KOPT-K1 (cell line): ENCODE data around the gene SSC5D.
A peak's percentile ranks its signal among the peaks of the same experiment; 100 is the strongest.

ENCODE experiments used
- H3K27ac ChIP-seq: fragments of 200-600 bp; sonication (generic); 2 replicates; pipeline ENCODE4 v1.5.1; 2016; ENCODE audit warnings: antibody characterized with exemption, mild to moderate bottlenecking, low read depth, low read length; ENCODE audit not compliant: poor library complexity, severe bottlenecking
- H3K36me3 ChIP-seq: fragments of 200-600 bp; sonication (generic); 2 replicates; pipeline ENCODE4 v1.5.1; 2017; ENCODE audit warnings: antibody characterized with exemption, mild to moderate bottlenecking, low read length, moderate library complexity; ENCODE audit not compliant: insufficient read depth
- H3K9me3 ChIP-seq: fragments of 200-600 bp; sonication (generic); 2 replicates; pipeline ENCODE4 v1.5.1; 2017; ENCODE audit warnings: antibody characterized with exemption, low read length, mild to moderate bottlenecking; ENCODE audit not compliant: insufficient read depth, poor library complexity, severe bottlenecking

The SSC5D gene

DNA sequence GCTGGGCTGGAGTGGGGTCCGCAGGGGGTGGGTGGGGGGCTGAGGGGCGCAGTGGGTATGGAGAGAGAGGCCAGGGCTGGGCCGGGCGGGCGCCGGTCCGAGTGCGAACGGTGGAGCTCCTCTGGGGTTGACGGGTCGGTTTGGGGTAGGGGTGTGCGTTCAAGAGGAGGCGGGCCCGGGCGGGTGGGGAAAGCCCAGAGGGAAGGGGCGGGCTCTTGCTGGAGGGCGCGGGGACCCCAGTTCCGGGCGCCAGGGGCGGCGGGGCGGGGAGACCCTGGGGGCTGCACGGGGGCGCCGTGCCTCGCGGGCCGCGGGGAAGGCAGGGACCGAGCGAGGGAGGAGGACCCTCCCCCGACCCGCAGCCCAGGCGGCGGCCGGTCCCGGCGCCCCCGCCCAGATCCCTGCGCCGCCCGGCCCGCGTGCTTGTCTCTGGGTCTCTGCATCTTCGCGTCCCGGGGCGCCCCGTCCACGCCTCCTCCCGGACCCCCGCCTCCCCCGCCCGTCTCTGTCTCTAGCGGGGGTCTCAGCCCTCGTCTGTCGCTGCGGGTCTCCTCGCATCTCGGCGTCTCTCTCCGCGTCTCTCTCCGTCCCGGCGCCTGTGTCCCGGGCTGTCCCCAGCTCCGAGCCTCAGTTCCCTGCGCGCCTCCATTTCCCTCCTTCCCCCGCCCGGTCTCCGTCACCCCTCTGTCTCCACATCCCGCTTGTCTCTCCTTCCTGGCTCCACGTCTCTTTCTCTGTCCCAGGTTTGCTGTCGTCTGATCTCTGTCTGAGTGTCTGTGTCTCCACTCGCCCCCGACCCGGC lies 36.9 kb upstream of the SSC5D start:
- H3K36me3 ChIP-seq, result peaks cover 8% of the 10 kb centered on the region; the same call in 1 of the 2 replicates
- H3K27ac ChIP-seq, result no peak overlapping the region
- H3K9me3 ChIP-seq, result no peaks in the 10 kb centered on the region

DNA sequence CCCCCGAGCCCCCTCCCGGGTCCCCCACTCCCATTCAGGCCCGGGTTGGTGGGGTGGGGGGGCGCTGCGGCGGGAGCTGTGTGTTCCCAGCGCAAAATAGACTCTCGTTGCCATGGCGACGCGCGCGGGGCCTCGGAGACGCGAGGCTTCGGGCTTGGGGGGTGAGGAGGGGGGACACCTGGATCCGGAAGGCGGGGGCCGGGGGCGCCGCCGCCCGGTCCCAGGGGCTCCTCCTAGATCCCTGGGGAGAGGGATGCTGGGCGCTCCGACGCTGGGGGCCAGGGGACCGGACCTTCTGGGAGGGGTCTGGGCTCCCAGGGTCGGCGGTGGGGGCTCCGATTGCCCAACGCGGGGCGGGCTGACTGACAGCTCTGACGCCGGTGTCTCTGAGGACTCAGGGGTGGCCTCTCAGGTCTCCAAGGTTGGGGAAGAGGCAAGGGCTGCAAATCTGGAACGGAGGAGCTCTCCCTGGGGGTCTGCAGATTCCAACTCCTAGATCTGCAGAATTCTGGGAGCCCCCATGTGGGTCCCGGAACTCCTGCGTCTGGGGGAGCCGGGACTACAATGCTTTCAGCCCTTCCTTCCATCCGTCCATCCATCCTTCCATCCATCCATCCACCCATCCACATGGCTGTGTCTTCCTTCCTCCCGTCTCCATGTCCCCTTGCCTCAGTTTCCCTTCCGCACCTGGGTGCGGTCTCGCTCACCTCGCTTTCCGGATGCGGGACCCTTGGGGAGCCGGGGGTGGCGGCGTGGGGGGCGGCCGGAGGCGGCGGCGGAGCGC lies 36.1 kb upstream of the SSC5D start:
- Histone ChIP-seq H3K27ac (no peak overlapping the region), H3K36me3 (peaks cover 8% of the 10 kb centered on the region; the same call in 1 of the 2 replicates)

DNA sequence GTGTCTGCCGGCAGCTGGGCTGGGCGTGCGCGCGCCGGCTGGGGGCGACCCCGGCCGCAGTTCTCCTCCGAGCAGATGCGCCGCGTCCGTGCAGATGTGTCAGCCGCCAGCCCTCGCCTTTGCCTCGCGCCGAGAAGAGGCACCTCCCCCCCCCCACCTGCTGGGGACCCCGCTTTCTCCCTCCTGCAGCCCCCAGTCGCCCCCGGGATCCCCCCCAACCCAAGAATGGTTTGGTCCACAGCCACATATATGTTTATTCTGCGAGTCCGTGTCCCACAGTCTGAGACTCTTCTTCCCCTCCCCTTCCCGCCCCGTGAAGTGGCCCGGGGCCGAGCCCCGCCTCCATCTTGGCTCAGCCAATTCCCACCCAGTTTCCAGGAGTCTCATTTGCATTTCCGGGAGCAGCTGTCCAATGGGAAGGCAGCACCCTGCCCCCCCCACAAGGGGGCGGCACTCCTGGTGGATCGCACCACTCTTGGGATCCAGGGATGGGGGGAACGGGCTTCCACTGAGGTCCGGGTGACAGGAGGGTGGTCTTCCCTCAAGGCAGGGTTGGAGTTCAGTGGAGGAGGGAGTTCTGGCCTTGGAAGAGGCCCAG lies 35.4 kb upstream of the SSC5D start:
- H3K27ac ChIP-seq, result no peak overlapping the region

More for the DNA sequence above, 36.1 kb upstream of the SSC5D start:
- H3K9me3 ChIP-seq, result no peaks in the 10 kb centered on the region

DNA sequence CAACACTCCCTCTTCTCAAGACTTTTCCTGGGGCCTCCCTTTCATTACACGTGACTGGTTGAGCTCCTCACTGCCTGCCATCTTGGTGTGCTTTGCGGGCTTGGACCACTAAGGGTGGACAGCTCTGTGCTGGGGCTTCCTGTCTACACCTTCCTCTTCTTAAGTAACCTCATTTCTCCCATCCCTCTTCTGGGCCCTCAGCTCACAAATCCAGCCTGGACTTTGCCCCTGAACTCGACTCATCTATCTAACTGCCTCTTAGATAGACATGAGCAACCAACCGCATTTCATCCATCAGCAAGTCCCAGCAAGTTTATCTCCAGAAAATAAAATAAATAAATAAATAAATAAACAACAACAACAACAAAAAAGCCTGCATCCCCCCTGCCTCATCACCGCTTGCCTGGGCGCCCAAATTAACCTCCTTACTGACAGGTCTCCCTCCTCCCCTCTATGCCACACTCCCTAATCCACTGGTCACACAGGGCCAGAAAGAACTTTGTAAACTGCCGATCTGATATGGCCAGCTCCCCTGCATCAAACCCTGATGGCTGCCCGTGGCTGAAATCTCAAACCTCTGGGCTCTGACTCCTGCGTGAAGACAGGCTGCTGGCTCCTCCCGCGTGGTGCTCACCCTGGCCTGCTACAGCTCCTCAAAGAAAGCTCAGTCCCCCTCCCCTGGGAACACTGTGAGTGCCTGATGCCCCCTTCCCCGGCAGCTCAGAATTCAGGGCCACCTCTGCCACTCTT lies 34.5 kb upstream of the SSC5D start:
- Histone ChIP-seq H3K9me3 (no peaks in the 10 kb centered on the region), H3K27ac (no peak overlapping the region)

More for the DNA sequence above, 35.4 kb upstream of the SSC5D start:
- peaks cover 8% of the 10 kb centered on the region; the same call in 1 of the 2 replicates for H3K36me3 ChIP-seq
- H3K9me3 ChIP-seq, result no peaks in the 10 kb centered on the region

DNA sequence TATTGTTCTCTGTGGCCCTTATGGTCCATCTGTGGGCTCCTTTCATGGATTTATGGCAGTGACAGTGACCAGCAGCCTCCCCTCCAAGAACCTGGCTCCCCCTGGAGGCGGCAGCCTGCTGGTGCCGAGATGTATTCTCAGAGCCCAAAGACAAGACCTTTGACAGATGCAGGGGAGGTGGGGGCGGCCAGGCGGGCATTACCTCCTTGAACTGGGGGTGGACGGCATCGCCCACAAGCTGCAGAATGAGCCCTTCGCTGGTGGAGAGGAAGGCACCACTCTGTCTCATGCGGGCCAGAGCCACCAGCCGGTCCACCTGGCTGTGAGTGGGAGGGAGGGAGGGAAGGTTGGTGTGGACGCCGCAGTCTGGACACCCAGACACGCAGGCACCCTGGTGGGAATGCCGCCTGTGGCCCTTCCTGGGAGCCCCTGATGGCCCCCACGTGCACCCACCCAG lies 33.4 kb upstream of the SSC5D start:
- peaks cover 8% of the 10 kb centered on the region; the same call in 1 of the 2 replicates for H3K36me3 ChIP-seq
- H3K27ac ChIP-seq, result no peak overlapping the region
- no peaks in the 10 kb centered on the region for H3K9me3 ChIP-seq

More for the DNA sequence above, 34.5 kb upstream of the SSC5D start:
- peaks cover 8% of the 10 kb centered on the region; the same call in 1 of the 2 replicates for H3K36me3 ChIP-seq

DNA sequence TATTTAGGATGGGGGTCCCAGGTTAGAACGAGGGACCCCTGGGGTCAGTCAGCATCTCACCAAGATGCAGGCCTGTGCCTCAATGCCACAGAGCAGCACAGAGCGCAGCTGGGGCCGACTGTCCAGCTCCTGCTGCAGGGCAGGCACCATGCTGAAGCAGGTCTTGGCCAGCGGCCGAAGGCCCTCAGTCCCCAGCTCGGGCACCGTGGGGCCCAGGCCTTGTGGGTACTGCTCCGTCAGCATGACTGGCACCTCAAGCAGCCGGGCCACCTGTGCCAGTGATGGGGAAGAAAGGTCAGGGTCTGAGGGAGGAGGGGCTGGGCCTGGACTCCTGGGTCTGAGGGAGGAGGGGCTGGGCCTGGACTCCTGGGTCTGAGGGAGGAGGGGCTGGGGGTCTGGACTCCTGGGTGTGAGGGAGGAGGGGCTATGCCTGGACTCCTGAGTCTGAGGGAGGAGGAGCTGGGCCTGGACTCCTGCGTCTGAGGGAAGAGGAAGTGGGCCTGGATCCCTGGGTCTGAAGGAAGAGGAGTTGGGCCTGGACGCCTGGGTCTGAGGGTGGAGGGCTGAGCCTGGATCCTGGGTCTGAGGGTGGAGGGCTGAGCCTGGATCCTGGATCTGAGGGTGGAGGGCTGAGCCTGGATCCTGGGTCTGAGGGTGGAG lies 32.5 kb upstream of the SSC5D start:
- H3K9me3 ChIP-seq, result no peaks in the 10 kb centered on the region
- H3K27ac ChIP-seq, result no peak overlapping the region
- H3K36me3 ChIP-seq, result peaks cover 8% of the 10 kb centered on the region; the same call in 1 of the 2 replicates

DNA sequence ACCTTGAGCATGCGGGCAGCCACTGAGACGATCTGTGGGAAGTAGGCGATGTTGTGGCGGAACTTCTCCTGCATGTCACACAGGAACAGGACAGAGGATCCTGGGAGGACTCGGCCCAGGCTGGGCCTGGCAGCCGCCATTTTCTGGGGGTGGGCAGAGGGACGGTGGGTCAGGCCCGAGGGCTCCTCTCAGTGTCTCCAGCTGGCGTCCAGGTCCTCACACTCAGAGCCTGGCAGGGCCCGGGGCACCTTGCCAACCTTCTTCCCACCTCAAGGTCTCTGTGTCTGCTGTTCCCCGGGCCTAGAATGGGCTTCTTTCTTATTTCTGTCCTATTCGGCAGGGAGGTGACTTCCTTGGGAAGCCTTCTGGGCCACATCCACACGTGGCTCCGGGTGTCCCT lies 31.9 kb upstream of the SSC5D start:
- no peaks in the 10 kb centered on the region for H3K9me3 ChIP-seq
- H3K36me3 ChIP-seq, result peaks cover 8% of the 10 kb centered on the region; the same call in 1 of the 2 replicates

DNA sequence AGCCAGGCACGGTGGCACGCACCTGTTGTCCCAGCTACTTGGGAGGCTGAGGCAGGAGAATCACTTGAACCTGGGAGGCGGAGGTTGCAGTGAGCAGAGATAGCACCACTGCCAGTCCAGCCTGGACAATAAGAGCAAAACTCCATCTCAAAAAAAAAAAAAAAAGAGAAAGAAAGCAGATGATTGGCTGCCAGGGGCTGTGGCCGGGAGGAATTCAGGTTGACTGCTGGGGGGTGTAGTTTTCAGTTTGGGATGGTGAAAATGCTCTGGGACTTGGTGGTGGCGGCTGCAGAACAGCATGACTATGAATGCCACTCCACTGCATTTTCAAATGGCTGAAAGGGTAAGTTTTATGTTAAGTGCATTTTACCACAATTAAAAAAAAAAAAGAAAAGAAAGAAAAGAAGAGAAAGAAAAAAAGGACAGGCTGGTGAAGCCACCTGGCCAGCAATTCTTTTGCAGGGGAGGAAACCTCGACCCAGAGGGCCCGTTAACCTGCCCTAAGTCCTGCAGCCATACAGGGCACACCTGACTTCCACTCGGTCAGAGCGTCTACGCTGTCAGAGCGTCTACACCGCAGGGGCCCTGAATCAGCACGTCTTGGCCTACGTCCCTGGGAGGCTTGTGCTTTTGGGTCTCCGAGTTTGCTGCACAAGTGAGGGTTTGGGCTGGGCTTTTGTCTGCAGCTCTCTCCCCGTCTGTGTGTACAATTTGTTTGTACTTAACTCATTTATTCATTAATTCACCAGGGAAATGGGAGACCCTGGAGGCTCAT lies 30.4 kb upstream of the SSC5D start:
- H3K27ac ChIP-seq, result no peak overlapping the region

More for the DNA sequence above, 31.9 kb upstream of the SSC5D start:
- H3K27ac ChIP-seq, result no peak overlapping the region

DNA sequence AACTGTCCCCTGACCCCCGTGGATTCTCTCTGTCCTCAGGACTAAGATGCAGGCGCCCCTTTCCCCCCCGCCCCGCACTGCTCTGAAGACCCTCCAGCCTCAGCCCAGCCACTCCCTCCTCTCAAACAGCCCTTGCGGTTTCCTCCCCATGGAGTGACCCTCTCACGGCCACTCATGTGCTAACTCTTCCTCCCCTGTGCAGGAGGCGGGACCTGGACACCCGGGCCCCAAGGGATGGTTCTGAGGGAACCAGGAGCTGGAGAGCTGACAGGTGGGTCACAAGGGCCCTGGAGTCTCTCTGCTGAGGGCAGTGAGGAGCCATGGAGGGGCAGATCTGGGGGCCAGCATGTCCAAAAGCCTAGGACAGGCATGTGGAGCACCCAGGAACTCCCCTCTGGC lies 28.7 kb upstream of the SSC5D start:
- Histone ChIP-seq H3K27ac (no peak overlapping the region), H3K9me3 (no peaks in the 10 kb centered on the region), H3K36me3 (peaks cover 8% of the 10 kb centered on the region; the same call in 1 of the 2 replicates)

More for the DNA sequence above, 30.4 kb upstream of the SSC5D start:
- H3K9me3 ChIP-seq, result no peaks in the 10 kb centered on the region
- peaks cover 8% of the 10 kb centered on the region; the same call in 1 of the 2 replicates for H3K36me3 ChIP-seq

DNA sequence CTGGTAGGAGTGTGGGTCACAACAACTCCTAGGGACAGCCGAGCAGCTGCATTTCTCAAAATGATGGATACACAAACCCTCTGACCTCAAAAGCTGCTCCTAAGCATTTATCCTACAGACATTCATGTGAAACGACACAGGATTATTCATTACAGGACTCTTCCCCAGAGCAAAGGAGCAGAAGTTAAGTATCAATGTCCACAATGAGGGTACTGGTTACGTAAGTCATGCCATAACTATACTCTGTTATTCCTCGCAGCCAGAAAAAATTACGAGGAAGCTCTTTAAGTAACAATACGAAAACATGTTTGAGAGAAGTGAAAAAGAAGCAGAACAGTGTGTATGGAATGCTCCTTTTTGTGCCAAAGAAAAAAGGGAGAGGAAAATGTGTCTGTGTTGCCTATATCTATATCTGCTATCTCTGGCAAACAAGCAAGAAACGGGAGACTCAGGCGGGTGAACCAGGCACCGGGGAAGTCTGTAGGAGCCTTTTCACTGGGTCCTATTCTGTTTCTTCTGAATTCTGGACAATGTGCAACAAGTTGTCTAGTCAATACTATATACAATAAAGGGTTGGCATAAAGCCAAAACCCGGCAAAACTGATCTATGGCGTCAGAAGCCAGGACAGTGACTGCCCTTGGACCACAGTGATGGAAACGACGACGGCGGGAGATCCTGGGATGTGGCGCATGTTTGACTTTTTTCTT lies 28.1 kb upstream of the SSC5D start:
- no peak overlapping the region for H3K27ac ChIP-seq
- H3K9me3 ChIP-seq, result no peaks in the 10 kb centered on the region
- H3K36me3 ChIP-seq, result peaks cover 8% of the 10 kb centered on the region; the same call in 1 of the 2 replicates

DNA sequence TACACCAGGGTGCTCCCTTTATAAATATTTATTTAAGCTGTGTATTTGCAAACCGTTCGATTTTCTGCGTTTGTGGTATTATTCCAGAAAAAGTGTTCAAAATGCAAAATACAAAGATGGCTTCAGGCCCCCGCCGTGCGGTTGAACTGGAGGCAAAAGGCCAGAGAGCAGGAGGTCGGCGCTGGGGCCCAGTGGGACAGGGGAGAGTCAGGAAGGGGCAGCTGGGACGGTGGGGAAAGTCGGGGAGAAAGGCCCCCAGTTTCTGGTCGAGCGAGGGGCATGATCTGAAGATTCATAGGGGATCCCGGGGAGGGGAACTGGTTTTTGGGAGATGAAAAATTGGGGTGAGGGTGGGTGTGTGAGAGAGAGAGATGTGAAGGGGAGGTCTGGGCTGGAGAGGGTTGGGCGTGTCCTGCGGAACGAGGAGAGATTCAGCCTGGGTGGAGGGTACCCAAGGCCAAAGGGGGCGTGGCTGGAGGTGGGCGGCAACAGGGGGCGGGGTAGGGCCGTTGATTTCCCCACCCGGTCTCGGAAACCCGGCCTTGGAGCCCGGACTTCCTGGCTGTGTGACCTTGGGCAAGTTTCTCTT lies 27.5 kb upstream of the SSC5D start:
- Histone ChIP-seq H3K36me3 (peaks cover 1% of the 10 kb centered on the region; the same call in 1 of the 2 replicates), H3K27ac (peak overlapping the region; percentile 85), H3K9me3 (no peaks in the 10 kb centered on the region)

DNA sequence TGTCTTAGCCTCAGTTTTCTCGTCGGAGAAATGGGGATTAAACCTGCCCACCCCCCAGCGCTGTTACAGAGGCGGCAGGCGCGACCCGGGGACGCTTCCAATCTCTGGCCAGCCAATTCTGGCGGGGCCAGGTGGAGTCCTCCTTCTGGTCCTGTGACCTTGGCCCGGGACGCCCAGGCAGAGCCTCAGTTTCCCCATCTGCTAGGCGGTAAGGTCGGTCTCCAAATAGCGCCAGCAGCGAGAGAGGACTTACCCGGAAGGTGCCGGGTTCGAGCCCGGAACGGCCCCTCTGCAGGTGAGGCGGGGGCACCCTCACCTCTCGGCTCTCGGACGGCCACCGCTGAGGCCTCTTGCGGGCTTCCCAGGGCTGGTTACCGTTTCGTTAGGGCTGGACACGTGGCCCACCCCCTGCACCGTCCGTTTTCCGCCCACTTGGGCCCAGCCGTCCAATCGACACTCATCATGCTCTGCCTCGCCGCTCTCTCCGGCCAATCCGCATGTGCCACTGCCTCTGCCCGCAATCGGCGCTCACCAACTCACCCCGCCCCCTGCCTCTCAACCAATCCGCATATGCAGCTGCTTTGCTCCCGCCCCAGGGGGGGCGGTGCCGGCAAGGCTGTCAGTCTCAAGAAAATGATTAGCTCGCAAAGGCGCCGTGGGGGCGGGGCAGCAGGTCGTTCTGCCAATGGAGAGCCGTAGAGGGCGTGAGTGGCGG lies 26.8 kb upstream of the SSC5D start, which contains the start of gene ISOC2:
ISOC2 (minus strand) TSS at position 384 of the 715 bp plus-strand sequence. CDS start 5,156 bp downstream, outside the sequence.
- H3K27ac ChIP-seq, result peak within 1 kb of the TSS; percentile 85
- no peaks in the 10 kb centered on the region for H3K36me3 ChIP-seq
- H3K9me3 ChIP-seq, result no peaks in the 10 kb centered on the region
